HTERT RPE-1 (cell line): ENCODE measurements around the gene STXBP1.

Experiments
- in situ Hi-C: fragments of 300-500 bp; cut with MboI; formaldehyde crosslinking; loops from 4 replicates; pipeline ENCODE4 v1.14.3; 2020; ENCODE audit warnings: low sequenced_read_pairs

The STXBP1 gene

GRCh38 chr9:127731938-127732337 lies 119.9 kb downstream of the STXBP1 start:
- in situ Hi-C loops = no loop called here

- in situ Hi-C loops = no loop called here
Observed at GRCh38 chr9:127732444-127732843, 120.4 kb downstream of the STXBP1 start.

- in situ Hi-C loops = no loop called here
Observed at GRCh38 chr9:127733614-127734013, 121.5 kb downstream of the STXBP1 start.

- in situ Hi-C loops = no loop called here
Observed at GRCh38 chr9:127734247-127734746, 122.2 kb downstream of the STXBP1 start.

- in situ Hi-C loops = no loop called here
Observed at GRCh38 chr9:127734747-127735529, 122.9 kb downstream of the STXBP1 start, which contains the start of gene TOR2A. TOR2A (minus strand) TSS chr9:127735294; CDS start chr9:127735270, 24 bp downstream.

- in situ Hi-C loops = no loop called here
Observed at GRCh38 chr9:127735530-127736185, 123.6 kb downstream of the STXBP1 start.

GRCh38 chr9:127738666-127739065 lies 126.6 kb downstream of the STXBP1 start:
- in situ Hi-C loops = no loop called here

- in situ Hi-C loops = no loop called here
Observed at GRCh38 chr9:127739614-127740330, 127.7 kb downstream of the STXBP1 start.

- in situ Hi-C loops = no loop called here
Observed at GRCh38 chr9:127741831-127742434, 129.9 kb downstream of the STXBP1 start.
